ENCODE results near the gene PLCG1.

Gene PLCG1

DNA sequence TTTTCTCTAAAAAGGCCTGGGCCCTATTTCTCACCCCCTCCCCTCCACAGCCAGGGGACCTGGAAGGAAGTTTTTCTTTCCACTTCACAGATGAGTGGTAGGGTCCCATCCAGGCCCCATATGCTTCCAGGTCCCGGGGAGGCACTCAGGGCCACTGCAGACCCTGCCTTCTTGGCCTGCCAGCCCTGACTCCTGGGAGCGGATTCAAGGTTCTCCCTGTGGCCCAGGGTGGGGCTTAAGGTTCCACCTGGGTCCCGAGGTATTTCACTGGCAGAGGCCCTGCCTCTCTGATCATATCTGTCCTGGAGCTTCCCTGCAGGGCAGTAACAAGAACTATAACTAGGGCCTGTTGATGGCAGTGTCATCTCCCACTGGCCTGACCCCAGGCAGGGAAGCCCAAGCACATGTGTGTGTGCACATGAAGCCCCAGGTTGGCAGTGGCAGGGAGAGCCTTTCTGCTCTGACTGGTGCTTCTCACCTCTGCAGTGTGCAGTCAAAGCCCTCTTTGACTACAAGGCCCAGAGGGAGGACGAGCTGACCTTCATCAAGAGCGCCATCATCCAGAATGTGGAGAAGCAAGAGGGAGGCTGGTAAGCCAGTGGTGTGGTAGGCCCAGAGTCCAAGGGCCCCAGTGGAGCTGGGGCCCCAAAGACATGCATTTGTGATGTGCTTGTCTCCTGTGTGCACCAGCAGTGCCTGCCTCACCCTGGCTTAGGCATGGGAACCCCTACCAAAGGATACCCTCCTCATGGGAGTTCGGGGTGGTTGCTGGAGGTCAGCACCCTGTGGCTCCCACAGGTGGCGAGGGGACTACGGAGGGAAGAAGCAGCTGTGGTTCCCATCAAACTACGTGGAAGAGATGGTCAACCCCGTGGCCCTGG, 31.2 kb downstream of the PLCG1 start:
- DNase-seq = no peak

DNA sequence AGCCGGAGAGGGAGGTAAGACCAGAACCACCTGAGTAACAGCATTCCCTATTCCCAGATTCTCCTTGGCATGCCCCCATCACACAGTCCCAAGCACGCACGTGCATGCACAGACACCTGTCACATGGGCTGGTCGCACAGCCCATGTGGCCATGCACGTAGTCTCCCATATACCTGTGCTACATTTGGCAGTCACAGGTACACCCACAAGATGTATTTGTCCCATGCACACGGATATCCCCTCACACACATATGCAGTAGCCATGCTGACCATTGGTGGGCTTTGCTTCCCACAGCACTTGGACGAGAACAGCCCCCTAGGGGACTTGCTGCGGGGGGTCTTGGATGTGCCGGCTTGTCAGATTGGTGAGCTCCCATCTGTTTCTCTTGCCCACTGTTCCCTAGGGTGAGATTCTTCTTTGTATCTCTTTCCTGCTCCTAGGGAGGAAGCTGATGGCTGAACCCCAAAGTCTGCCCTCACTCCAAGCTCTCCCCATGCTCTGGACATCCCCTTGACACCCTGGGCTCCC, 31.9 kb downstream of the PLCG1 start:
- peak in 1 of 2 donors; percentile 0 for DNase-seq

DNA sequence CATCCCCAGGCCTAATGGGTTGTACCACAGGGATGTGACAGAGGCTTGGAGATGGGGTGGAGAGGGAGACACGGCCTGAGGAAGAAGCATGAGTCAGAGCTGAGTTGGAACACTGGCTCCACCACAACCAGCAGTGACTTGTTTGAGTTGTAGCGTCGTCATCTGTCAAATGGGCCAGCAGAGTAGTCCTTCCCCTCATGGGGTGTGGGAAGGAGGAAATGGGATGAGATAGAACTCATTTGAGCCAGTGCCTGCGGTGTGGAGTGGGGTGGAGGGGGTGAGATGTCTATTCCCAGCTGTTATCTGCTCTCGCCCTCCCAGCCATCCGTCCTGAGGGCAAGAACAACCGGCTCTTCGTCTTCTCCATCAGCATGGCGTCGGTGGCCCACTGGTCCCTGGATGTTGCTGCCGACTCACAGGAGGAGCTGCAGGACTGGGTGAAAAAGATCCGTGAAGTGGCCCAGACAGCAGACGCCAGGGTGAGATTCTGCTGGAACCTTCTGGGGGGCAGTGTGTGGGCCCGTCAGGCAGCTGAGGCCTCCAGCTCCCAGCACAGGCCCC, 32.5 kb downstream of the PLCG1 start:
- no peak for DNase-seq

DNA sequence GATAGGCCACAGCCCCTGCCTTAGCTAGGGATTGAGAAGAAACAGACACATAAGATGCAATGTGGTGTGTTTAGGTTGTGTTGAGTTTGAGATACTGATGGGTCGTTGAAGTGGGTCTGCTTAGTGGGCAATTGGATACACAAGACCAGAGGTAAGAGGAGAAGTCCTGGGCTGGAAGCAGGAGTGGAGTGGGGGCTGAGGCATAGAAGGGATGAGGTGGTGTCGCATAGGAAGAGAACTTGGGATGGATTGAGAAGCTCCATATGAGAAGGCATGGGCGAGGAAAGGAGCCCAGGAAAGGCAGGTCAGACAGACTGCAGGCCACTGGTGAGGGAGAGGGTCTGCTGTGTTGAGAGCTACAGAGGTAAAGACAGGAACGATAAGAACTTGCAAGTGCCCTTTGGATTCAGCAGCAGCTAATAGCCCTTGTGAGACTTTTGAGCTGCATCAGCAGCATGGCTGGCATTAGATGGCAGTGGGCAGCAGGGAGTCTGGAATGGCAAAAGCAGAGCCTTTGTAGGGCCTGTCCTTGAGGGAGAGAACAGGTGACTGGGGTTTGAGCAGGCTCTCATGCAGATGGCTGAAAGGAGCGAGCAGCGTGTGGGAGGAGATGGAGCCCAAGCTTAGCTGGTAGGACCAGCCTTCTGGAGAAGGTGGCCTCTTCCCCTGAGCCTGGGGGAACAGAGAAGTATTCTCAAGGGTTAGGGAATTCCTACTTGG, 33.2 kb downstream of the PLCG1 start:
- DNase-seq = no peak

DNA sequence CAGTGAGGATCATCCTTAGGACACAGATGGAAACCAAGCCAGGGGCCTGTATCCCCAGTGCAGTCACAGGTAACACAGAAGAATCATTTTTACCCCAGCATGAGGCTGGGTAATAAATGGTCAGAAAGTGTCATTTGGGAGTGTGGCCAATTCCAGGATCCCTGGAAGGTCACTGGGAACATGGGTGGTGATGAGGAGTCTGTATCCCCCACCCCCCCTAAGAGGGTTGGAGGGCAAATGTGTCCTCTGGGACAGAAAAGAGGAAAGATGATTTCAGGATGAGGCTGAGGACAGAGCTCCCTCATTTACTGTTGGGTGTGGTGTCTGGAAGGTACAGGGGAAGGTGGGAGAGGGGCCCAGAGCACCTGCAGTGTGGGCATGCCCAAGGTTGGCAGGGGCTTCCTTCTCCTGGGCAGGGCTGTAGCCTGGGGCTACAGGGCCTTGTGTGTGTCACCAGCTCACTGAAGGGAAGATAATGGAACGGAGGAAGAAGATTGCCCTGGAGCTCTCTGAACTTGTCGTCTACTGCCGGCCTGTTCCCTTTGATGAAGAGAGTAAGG, 34.5 kb downstream of the PLCG1 start:
- no peak for DNase-seq

DNA sequence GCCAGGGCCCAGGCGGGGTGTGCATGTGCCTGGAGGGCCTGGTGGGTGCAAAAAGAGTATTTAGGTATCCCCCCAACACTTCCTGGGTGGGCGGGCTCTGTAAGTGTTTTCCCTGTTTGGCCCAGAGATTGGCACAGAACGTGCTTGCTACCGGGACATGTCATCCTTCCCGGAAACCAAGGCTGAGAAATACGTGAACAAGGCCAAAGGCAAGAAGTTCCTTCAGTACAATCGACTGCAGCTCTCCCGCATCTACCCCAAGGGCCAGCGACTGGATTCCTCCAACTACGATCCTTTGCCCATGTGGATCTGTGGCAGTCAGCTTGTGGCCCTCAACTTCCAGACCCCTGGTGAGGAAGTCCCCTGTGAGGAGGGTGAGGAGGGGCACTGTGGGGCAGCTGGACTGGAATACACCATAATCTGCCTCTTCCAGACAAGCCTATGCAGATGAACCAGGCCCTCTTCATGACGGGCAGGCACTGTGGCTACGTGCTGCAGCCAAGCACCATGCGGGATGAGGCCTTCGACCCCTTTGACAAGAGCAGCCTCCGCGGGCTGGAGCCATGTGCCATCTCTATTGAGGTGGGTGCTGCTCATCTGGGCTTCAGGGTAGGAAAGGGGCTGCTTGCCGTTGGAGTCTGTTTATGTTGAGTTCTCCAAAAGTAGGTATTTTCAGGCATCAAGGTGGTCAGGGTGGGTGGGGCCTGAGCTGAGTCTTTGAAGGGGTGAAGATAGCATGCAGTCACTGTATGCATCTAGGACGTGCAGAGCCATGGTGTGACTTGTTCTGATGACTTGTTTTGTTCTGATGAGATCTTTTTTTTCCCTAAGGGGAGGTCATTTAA, 35.2 kb downstream of the PLCG1 start:
- peak; percentile 0 to 2 for DNase-seq

DNA sequence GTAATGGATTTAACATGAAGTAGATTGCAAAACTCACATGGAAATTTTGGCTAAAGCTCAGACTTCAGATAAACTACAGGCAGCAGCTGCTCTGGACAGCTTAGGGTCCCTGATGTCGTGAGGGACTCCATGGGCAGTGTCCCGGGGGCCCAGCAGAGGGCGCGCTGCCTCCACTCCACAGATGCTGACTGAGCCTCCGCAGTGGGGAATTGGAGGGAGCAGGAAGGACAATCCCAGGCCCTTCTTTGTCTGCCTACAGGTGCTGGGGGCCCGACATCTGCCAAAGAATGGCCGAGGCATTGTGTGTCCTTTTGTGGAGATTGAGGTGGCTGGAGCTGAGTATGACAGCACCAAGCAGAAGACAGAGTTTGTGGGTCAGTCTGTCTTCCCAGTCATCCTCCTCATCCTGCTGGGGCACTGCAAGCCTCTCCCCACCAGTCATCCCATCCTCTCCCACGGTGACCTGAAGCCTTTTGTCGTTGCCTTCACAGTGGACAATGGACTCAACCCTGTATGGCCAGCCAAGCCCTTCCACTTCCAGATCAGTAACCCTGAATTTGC, 35.9 kb downstream of the PLCG1 start:
- peak; percentile 60 to 71 for DNase-seq

DNA sequence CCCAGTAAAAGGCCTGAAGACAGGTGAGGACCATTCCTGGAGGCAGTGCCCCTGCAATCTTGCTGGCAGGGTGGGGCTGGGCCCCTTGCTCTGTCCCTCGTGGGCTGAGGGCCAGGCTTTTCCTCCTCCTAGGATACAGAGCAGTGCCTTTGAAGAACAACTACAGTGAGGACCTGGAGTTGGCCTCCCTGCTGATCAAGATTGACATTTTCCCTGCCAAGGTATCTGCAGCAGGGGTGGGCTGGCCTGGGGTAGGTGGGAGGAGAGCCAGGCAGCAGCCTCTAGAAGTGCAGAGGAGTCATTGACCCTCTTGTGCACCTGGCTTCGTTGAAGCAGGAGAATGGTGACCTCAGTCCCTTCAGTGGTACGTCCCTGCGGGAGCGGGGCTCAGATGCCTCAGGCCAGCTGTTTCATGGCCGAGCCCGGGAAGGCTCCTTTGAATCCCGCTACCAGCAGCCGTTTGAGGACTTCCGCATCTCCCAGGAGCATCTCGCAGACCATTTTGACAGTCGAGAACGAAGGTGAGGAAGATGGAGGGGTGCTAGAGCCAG, 36.5 kb downstream of the PLCG1 start:
- no peak for DNase-seq

DNA sequence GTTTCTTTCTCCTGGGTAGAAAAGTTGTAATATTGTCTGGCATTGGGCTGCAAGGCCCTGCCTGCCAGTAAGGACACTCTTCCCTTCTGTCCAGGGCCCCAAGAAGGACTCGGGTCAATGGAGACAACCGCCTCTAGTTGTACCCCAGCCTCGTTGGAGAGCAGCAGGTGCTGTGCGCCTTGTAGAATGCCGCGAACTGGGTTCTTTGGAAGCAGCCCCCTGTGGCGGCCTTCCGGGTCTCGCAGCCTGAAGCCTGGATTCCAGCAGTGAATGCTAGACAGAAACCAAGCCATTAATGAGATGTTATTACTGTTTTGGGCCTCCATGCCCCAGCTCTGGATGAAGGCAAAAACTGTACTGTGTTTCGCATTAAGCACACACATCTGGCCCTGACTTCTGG, 37.0 kb downstream of the PLCG1 start:
- no peak for DNase-seq

DNA sequence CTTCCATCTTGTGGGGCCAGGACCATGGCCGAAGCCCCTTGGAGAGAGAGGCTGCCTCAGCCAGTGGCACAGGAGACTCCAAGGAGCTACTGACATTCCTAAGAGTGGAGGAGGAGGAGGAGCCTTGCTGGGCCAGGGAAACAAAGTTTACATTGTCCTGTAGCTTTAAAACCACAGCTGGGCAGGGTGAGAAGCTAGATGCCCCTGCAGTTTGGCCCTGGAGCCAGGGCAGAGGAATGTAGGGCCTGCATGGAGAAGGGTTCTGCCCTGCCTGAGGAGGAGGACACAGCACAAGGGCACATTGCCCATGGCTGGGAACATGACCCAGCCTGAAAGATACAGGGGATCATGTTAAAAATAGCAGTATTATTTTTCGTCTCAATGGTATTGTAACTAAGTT, 37.4 kb downstream of the PLCG1 start:
- no peak for DNase-seq

DNA sequence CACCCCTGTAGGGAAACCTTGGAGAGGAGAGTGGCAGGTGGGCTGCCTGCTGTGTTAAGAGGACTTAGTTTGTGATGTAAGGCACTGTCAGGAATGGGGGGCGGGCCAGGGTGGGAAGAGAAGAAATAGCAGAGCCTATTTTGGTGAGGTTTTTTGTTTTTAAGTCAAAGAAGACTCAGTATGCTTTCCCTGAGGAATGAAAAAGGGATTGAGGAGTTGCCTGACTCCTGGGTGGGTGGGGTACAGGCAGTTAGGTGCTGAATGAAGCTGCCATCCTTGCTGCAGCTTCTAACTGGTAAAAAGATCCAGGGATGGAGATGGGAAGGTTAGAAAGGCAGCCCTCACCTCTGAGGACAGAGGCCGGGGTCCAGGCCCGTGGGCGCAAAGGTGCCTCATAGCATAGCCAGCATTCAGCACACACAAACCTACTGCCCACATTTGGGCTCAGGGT, 37.9 kb downstream of the PLCG1 start:
- no peak for DNase-seq

DNA sequence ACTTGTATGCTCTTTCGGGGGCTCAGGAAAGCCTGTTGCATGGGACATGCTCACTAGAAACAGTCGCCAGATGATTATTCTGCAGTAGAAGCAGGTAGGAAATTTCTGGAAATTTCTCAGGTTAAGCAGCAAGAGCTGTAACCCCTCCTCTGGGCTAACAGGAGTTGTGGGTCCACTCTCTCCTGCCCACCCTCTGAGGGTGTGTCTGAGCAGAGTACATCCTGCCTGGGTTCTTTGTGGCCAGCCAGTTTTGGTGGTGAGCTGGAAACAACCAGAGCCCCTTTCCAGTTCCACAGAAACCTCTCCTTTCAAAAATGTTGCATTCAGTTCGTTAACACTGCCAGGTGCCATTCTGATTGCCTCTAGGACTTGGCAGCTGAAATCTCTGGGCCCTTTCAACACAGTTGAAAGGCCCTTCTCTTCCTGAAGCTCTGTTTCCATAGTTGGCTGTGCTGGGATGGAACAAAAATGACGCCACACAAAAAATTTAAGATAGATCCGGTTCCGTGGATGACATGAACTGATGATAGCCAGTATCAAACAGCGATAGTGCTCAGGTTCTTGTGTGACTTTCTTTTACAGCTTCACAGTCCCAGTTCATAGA, 38.5 kb downstream of the PLCG1 start:
- no peak for DNase-seq

DNA sequence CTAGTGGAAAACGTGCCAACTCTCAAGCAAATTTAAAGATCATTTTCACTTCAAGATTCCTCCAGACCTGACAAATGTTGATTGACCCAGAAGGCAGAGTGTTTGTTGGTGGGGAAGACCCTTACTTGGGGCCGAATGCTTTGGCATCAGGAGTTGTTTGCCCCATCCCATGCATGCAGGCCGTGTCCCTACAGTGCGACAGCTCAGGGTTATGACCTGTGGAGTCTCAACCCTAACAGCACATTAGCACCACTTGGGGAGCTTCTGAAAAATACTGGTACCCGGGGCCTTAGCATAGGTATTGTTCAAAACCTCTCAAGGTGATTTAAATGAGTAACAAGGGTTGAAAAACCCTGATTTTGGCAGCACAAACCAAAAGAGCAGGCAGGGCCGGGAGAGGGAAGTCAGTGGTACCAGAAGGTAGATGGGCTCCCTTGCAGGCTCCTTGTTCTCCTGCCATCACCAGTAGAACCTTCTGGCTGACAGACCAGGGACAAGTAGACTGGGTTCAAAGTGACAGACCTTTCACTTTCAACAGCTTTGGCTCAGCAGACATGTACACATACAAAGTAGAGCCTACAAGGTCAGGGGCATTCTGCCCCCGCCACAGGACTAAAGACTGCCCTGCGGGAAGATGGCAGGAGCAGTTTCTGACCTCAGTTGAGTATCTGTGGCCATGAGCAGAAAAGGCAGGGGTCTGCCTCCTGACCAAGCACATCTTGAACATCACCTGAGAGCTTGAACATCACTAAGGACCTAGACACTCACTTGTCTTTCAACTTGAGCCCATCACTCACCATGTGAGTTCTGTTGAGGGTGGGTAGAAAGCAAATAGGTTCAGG, 39.6 kb downstream of the PLCG1 start:
- no peak for DNase-seq

DNA sequence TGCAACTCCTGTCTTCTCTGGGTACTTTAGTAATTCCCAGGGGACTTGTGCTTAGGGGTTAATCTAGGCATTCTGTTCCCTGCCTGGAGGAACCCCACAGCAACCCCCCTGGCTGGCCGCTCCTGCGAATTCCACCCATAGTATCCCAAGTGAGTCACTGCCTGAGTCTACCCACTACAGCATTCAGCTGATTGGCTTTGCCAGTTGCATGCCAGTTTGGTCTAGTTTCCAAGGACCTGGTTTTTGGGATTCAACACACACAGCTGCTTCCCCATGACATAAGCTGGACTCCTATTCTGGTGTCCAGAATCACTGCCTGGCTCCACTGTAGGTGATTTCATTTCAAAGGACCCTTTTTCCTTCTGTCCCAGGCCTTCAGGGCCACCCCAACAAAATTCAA, 40.3 kb downstream of the PLCG1 start:
- no peak for DNase-seq

DNA sequence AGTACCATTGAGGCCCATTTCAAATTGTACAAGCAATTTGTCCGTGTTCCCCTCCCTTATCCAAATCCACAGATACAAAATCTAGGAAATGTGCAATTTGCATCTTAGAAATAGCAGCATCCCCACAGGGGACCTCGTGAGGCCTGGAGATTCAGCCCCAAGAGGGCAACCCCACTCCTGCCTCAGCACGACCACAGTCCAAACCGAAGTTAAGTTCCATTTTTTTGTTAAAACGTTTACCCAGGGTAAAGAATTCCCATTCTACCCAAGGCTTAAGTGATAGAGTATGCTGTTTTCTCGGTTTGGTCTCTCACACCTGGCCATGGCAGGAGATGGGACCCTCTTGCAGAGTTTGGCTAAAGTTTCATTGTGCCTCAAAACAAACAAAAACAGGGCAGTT, 41.2 kb downstream of the PLCG1 start:
- no peak for DNase-seq

DNA sequence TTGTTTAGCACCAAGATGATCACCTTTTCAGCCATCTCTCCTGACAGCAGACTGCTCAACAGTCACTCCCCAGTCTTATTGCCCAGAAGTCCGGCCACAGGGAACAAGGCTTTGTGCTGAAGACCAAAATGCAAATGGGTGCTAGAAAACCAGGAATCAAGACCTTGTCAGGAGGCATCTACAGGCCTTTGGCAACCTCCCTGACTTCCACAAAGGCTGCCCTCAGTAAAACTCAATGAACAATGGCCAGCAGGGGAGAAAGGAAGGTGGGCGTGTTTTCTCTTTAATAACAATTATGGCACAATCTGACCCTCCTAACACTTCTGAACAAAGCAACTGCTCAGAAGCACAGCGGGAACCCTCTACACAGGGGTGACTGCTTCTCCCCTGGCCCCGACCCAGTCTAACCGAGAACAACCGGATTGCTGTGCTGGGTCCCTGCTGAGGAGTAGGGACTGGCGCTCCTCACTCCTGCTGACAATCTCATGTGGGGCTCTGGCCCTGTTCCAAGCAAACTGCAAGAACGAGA, 41.6 kb downstream of the PLCG1 start:
- no peak for DNase-seq

DNA sequence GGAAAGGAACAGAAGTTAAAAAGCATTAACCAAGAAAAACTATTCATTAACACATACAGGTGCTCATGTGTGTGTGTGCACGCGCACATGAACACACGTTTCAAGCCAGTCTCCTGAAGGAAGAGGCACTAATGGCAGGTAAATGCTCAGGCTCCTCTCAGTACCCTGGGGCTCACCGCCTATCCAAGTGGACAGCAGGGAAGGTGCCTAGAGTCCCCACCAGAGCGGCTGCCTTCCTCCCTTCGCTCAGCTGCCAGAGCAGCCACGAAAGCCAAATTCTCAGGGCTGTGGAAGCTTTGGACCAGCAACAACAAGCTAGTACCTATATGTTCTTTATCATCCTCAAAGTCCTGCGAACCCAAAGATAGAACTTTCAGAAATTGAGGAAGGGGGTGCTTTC, 42.6 kb downstream of the PLCG1 start:
- DNase-seq = no peak

DNA sequence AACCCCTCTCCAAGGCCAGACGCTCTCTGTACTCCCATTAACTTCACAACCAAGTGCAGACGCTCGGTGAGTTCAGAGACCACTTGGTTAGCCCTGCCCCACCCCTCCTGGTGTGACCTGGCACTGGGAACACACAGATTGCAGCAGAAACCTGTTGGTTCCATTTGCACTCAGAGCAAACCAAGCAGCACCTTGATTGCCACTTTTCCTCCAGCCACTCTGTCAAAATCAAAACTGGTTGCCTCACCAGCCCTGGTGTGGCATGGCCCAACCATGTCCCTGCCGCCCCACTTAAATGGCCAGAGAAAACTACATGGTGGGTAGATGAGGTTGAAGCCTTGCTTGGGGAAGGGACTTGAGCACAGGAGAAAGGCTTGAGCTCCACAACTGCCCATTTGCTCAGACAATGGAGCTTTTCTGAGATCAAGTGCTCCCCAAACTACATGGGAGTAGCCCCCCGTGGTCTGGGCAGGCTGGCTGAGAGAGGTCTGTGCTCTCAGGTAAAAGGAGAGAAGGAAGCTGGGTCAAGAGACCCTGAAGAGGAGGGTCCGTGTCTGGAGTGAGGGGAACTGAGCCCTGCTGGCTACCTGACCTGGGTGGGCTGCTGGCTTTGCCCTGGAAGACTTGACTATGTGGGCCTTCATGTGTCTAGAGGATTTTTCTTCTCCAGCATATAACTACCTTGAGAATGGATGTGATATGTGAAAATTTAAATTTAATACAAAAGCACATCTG, 43.4 kb downstream of the PLCG1 start:
- no peak for DNase-seq

DNA sequence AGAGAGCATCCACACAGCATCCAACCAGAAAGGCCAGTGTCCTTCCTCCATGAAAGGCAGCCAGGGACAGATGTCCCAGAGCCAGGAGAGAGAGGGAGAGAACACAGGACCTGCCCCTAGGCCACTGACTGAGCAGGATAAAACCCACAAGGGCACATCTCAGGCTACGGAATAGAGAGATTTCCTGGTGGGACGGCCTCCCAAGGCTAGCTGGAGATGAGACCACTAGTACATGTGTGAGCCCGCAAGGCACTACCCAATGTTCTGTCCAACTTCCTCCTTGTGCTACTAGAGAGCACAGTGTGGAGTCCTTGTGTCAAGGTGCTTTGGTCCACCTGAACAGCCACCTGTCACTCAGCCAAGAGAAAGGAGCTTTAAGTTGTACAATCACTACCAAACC, 44.2 kb downstream of the PLCG1 start:
- DNase-seq = no peak
